Head of caudate nucleus (tissue), 42 donors: ENCODE data around the gene SLC37A1.

ENCODE experiments used
- DNase-seq, 42 donors: peaks; one replicate each; pipeline versions ENCODE4 v3.0.0 to v3.0.0-alpha.2; 2020 to 2021; ENCODE audit warnings: mixed read lengths in 7 of 42
- intact Hi-C: fragments of 100-400 bp; cut with DNase I; formaldehyde crosslinking; loops from one replicate; pipeline ENCODE4 v1.15.0; 2022

SLC37A1 gene

DNA sequence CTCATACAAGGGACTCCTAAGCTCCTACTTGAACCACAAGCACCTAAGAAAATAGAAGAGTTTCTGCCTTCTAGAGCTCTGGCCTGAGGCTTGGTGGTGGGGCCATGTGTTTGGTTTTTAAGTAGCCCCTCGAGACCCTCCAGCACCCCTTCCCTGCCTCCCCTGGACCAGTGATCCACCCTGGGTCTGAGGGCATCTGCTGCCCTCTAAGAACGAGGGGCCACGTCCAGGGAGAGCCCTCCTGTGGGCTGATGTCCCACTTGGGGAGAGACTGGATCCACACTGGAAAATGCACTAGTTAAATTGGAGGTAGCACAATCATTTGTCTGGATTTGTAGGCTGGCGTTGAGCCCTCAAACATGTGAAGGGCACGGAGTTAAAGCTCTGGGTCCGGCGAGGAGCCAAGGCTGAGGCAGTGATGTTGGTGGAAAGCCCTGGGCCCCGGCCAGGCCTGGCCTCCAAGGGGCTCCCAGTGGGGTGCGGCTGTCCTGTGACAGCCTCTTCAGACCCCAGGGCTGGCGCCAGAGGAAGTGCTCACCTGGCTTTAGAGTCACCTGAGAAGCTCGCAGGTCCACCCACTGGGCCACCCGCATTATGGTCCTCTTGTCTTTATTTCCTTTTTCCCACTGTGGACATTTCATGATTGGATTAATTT, 65.2 kb downstream of the SLC37A1 start:
- DNase-seq: peak in 2 of 42 donors; percentile 6 to 24
- intact Hi-C loops: no loop called here

DNA sequence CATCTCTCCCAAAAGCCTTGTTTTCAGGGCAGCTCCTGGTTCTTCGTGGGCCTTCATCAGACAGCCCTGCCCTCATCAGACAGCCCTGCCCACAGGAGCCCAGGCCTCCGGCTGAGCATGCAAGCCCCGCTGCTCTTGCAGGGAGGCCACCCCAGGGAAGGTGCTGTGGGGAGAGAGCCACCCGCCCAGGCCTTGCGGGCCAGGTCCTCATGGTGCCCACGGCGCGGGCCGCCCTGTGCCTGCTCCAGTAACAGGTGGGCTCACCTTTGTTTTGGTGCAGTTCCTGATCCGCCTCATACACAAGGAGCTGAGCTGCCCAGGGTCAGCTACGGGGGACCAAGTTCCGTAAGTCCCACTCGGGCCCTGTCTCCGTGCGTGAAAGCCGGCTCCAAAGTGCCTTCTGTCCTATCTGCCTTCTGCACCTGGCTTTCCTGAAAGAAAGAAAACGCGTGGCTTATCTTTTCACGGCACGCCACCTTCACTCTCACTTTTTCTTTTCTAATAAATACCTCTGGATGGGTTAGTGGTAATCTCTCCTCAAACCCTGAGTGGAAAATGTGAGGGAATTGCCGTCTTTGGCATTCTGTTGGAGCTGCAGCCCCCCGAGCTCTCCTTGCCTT, 65.9 kb downstream of the SLC37A1 start:
- intact Hi-C loops: no loop called here
- DNase-seq: peak in 4 of 42 donors; percentile 11 to 20 (median 16)

DNA sequence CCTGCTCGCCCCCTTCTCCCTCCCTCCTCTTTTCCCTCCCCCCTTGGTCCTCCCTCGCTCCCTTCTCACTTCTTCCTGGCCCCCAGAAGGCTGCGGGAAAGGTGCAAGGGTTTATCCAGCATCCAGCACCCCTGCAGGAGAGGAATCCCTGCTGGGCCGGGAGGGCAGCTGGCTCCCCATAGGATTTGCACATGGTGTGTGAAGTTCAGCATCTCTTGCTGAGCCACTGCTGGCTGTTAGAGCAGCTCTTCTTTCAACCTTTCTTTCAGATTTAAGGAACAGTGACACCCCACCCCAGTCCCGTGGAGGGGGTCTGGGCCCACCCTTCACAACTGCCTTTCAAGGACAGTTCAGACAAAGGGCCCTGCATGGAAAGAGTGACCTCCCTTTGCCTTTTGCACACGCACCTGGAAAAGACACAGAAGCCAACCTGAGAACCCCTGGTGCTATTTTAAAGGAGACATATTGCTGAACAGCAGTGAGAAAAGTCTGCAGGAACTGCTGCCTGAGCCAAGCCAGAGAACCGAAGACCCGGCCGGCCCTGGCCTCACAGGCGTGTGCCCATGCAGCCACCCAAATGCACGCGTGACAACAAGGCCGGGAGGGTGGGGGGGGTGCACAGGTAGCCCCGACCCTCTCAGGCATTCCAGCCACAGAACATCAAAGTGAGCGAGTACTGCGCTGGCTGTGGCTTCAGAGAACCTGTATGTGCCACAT, 66.6 kb downstream of the SLC37A1 start:
- intact Hi-C loops: no loop called here
- DNase-seq: peak in 6 of 42 donors; percentile 5 to 42 (median 10)

DNA sequence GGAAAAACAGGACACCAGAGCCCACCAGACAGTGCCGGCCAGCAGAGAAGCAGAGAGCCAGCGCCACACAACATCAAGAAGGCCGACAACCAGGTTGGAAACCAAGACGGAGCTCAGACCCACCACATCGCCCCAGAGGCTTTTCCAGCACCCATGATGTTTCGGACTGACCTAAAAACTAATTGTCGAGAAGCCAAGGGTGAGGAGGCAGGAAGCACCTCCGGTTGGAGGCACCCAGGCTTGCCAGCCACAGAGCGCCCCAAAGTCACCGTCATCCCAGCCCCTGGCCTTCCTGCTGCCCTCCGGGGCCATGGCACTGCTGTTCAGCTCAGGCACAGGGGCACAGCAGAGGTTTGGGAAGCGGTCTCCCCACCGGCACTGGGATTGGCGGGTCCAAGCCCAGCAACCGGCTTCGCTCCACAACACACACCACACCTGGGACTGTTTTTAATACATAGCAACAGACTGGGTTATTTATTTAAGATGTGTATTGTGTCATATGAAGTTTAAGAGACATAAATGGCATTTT, 67.2 kb downstream of the SLC37A1 start:
- intact Hi-C loops: no loop called here
- peak in 10 of 42 donors; percentile 3 to 30 (median 14) for DNase-seq

DNA sequence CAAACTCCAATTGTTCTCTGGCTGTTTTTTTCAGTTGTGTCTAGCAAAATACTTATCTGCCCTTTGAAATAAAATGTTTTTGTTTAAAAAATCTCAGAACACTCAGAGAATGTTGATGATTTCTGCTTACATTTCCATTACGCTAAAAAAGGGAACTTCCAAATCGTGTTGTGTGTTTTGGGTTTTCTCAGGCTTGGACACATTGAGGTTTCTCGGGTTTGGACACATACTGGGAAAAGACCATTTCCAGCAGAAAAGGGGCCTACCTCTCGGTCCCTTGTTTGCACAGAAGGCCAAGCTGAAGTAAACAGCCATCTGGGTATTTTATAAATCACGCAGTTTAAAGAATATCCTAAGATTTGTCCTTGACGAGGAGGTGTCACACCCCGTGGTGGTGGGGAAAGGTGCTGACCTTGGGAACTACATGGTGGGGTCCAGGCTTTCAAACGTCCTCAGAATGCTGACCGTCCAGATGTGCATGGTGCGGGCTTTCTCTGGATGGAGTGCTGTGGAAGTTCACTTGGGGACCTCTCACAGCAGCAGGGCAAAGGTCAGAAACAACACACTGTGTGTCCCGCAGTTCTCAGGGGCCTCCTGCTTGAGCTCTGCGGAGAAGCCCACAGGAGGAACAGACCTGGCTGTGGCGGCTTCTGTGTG, 67.8 kb downstream of the SLC37A1 start:
- intact Hi-C loops: no loop called here
- DNase-seq: peak in 6 of 42 donors; percentile 4 to 30 (median 10)

DNA sequence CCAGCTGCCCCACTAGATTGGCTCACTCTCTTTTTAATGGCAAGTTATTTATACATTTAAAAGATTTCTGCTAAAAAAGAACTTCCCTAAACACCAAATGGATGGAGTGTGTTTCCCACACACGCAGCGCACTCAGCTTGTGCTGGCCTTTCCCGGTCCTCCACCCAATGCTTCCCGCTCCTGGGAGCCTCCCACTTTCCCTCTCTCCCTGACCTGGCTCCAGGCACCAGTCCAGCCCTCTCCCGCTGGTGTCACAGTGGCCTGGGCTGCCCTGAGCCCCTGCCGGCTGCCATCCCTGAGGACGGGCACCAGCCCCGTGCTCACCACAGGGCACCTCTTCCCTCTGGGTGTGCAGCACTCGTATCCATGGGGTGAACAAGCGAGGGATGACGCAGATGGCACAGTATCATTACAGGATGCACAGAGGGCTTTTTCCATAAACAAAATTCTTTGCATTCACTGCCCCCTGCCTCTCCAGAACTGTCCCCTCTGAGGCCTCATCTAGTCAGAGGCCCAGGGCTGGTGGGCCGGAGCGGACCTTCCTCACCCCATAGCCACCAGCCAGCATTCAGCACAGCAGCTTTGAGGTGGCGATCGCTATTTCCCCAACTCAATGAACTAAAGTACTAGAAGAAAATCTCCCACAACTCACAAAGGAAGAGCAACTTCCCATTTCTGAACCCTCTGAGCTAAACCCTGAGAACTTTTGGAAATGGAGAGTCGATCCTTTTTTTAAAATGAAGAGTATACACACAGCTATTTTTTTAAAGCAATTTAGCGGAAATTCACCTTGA, 68.5 kb downstream of the SLC37A1 start:
- peak in 6 of 42 donors; percentile 5 to 36 (median 15) for DNase-seq
- intact Hi-C loops: no loop called here

DNA sequence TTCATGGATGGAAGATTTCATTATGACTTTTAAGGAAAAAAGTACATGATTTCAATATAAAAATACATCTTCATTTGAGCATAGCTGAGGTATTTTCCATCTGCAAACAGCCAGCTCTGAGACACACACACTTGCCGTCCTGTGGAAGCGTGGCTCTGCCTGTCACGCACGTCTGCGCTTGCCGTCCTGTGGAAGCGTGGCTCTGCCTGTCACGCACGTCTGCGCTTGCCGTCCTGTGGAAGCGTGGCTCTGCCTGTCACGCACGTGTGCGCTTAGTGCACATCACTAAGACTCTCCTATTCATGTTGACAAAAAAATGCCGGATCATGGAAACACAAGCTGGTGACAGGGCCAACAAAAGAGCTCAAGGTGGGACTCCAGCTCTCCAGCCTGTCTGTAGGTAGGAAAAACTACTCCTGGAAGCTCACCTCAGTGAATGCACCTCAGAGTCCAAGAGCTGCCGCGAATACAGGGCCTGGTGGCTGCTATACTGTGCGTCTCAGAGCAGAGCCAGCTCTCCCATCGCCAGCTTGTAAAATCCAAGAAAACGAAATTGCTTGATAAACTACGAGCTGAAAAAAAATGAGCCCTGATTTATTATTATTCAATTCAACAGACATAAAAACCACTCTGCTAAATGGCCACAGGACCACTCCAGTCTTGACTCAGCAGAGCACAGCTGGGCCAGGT, 69.3 kb downstream of the SLC37A1 start:
- DNase-seq: peak in 2 of 42 donors; percentile 6 to 18
- intact Hi-C loops: no loop called here

DNA sequence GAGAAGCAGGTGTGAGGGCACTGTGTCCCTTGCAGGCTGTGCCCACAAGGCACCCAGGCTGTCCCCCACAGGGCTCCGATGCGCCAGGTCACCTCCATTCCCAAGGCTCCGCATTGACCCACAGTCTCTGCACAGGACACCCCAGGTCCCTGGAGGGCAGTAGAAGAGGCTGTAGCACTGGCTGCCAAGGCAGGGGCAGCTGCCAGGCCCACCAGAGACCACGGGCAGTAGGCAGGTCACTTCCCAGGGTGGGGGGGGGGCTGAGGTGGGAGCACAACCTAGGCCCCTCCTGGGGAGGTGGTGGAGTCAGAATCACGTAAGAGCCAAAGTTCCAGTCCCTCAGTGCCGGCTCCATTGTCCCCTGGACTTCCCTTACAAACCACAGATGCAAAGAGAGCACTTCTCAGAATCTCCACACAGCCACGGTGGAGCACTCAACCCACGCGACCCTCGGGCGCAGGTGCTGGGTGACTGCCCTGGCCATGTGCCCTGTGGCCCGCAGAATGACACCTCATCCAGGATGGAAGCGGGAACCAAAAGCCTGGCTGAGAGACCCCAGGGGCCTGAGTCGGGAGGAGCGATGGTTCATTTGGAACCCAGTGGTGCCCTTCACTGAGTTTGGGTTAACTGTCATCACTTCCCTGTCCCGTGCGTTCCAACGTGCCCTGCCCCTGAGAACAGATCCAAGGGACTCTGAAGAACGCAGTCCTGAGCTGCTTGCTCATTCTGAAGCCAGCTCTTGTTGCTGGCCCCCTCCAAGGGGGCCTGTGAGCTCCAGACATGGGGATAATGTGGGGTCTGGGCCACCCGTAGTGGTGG, 70.0 kb downstream of the SLC37A1 start:
- intact Hi-C loops: no loop called here
- DNase-seq: peak in 3 of 42 donors; percentile 7 to 23 (median 12)

DNA sequence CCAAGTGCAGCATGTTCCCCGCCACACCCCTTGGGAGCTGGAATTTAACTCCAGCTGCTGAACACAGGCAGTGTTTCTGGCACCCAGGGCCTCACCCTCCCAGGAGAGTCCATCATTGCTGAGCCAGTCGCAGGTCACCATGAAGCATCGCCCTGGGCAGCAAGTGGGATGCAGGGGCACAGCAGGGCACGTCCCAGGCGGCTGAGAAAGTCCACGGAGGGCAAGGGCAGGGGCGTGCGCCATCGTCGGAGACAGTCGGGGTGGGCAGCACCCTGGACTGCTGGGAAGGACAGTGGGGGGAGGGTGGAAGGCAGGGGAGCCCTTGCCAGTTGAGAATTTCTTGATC, 70.6 kb downstream of the SLC37A1 start:
- intact Hi-C loops: no loop called here
- peak in 3 of 42 donors; percentile 10 to 22 (median 12) for DNase-seq

DNA sequence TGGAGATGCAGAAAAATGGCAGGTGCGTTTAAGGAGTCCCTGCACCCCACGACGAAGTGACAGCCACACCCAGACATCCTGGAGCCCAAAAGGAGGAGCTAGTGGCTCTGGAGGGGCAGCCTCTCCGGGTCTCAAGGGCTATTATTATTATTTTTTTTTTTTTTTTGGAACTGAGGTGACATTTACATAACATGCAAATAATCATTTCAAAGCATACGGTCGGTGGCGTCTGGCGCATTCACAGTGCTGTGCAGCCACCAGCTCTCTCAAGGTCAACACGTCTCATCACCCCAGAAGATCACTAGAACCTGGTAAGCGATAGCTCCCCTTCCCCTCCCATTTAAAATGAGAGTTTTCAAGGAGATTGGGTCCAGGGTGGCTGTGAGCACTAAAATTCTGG, 72.2 kb downstream of the SLC37A1 start:
- intact Hi-C loops: no loop called here
- DNase-seq: peak in 6 of 42 donors; percentile 0 to 24 (median 14)

DNA sequence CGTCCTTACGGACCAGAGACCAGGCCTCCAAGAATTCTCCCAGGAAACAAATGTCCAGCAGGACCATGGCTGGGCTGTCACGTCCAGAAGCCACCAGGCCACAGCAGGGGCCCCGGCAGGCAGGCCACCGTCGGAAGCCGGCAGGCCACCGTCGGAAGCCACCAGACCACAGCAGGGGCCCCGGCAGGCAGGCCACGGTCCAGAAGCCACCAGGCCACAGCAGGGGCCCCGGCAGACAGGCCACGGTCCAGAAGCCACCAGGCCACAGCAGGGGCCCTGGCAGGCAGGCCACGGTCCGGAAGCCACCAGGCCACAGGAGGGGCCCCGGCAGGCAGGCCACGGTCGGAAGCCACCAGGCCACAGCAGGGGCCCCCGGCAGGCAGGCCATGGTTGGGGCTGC, 72.8 kb downstream of the SLC37A1 start:
- intact Hi-C loops: no loop called here
- DNase-seq: peak in 7 of 42 donors; percentile 2 to 31 (median 16)

DNA sequence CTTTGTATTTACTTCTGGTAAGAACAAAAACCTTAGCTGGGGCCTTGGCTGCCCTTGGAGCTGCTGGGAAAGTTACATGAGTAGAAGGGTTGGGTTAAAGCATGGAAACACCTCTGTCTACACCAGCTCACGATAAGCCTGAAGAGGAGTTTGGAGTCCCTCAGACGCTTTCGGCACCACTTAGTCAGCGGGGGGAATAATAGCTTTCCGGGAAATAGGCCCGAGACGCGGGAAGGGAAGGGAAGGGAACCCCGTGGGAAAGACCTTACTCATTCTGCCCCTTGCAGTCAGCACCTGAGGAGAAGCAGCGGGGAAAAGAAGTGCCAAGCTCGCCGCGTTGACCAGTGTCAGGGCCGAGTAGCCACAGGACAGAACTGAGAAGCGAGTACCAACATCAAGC, 73.4 kb downstream of the SLC37A1 start:
- intact Hi-C loops: no loop called here
- peak in 7 of 42 donors; percentile 1 to 29 (median 15) for DNase-seq

DNA sequence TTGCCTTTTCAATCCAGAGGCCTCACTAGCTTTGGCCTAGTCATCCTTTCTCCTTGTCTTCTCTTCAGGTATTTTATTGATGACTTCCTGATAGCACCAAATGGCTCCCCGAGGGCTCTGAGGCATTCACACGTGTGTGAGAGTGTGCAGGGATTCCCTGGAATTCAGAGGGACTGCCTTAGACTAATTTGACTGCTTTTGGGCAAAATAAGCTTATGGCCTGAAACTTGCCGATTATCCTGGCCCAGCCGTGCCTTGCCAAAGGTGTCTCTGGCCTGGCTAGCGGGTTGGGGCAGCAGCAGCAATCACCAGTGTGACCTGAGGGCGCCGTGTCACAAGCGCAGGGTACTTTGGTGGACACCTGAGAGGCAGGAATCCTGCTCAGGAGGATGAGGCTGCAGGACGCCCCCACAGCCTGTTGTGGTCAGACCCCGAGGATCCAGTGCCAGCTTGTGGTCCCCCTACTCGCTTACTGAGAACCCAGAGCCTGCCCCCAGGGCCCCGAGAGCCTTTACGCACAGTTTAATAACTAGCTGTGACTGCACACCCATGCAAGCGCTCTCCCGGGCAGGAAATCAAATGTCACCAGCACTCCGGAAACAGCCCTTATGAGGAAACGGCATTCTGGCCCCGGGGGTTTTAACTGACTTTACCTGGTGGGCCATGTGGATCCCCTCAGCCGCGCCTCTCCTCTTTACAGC, 76.9 kb downstream of the SLC37A1 start:
- intact Hi-C loops: loop anchor here (10.0 kb wide), 1 partner anchor 54 kb away; no protein-coding TSS in a partner anchor
- DNase-seq: peak in 7 of 42 donors; percentile 2 to 23 (median 9)

DNA sequence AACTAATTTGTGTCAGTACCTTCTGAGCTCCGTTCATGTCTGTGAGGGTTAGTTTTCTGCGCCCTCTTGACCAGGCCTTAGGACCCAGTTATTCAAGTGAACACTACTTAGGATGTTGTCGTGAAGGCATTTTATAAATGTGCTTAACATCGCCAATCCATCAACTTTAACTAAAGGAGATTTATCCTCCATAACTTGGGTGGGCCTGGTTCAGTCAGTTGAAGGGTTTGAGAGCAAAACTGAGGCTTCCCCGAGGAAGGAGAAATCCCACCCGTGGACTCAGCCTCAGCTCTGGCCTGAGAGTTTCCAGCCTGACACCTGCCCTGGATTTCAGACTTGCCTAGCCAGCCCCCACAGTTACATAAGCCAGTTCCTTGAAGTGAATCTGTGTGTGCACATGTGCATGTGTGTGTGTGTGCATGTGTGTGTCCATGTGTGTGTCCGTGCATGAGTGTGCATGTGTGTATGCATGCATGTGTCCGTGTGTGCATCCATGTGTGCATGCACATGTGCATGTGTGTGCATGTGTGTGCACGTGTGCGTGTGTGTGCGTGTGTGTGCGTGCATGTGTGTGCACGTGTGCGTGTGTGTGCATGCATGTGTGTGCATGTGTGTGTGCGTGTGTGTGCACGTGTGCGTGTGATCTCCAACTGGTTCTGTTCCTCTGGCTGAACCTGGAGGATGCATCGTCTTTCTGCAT, 77.7 kb downstream of the SLC37A1 start:
- intact Hi-C loops: loop anchor here (10.0 kb wide), 1 partner anchor 53 kb away; no protein-coding TSS in a partner anchor
- peak in 3 of 42 donors; percentile 1 to 20 (median 3) for DNase-seq

DNA sequence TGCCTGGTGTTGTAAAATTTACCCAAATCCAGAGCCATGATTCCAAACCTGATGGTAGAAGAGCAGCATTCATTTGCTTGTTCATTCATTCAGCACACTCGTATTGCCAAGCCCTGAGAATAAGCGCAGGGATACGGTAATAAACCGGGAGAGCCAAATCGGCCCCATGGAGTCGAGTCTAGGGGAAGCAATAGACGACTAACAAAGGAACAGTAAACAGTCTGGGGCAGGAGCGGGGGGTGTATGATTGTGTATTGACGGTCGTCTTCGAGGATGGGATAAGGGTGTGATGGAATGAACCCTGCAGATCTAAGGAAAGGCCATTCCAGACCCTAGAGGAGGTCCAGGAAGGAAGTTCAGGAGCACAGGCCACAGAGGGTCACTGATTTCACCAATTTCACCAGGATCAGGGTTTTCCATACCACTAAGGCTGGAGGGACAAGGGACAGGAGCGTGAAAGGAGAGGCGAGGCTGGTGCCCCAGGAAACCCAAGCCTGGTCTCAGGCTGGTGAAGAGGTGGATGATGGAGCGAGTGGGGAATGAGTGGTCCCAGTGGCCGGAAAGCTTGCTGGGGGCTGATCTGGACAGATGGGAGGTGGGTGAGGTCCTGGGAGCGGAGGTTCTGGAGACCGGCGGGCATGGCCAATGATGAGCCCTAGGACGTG, 78.6 kb downstream of the SLC37A1 start:
- intact Hi-C loops: loop anchor here (10.0 kb wide), 1 partner anchor 53 kb away; no protein-coding TSS in a partner anchor
- DNase-seq: peak in 6 of 42 donors; percentile 1 to 41 (median 10)
